Muscle layer of colon (tissue), 2 donors: ENCODE results near the gene TTC38.

Source experiments
- H3K27ac ChIP-seq: one replicate; pipeline ENCODE4 v1.7.0; 2013; ENCODE audit warnings: low read depth, mild to moderate bottlenecking, low read length, moderate library complexity
- H3K27me3 ChIP-seq, 2 donors: one replicate each; pipeline ENCODE4 v1.7.0; 2013; ENCODE audit warnings: low read length in 2 of 2, mild to moderate bottlenecking in 2 of 2; ENCODE audit not compliant: insufficient read depth in 2 of 2, control insufficient read depth in 1 of 2
- H3K36me3 ChIP-seq: one replicate; pipeline ENCODE4 v1.7.0; 2013; ENCODE audit warnings: mild to moderate bottlenecking, low read length; ENCODE audit not compliant: insufficient read depth
- H3K4me1 ChIP-seq: one replicate; pipeline ENCODE4 v1.7.0; 2013; ENCODE audit warnings: mild to moderate bottlenecking, low read length; ENCODE audit not compliant: insufficient read depth
- H3K4me3 ChIP-seq, 2 donors: one replicate each; pipeline ENCODE4 v1.7.0; 2013; ENCODE audit warnings: low read length in 2 of 2, low read depth in 1 of 2, mild to moderate bottlenecking in 1 of 2, moderate library complexity in 1 of 2
- H3K9ac ChIP-seq: one replicate; pipeline ENCODE4 v1.7.0; 2013; ENCODE audit warnings: low read length
- H3K9me3 ChIP-seq: one replicate; pipeline ENCODE4 v1.7.0; 2013; ENCODE audit warnings: mild to moderate bottlenecking, low read length
- donor health status: abdominal sarcoma.
- donor health status: Adenocarcinoma of cecum.

Gene TTC38

GRCh38 chr22:46280999-46281623 is 13.3 kb downstream of the TTC38 start:
- Histone ChIP-seq H3K4me1 (no peaks in the 10 kb centered on the region), H3K27ac (no peak overlapping the region), H3K4me3 (no peak overlapping the region), H3K36me3 (peaks cover 67% of the 10 kb centered on the region), H3K9me3 (no peaks in the 10 kb centered on the region), H3K27me3 (no peaks in the 10 kb centered on the region), H3K9ac (no peak overlapping the region)

GRCh38 chr22:46281866-46282678 is 14.3 kb downstream of the TTC38 start:
- Histone ChIP-seq H3K9me3 (no peaks in the 10 kb centered on the region), H3K4me1 (no peaks in the 10 kb centered on the region), H3K4me3 (no peak overlapping the region), H3K27me3 (no peaks in the 10 kb centered on the region), H3K9ac (no peak overlapping the region), H3K27ac (no peak overlapping the region), H3K36me3 (peaks cover 71% of the 10 kb centered on the region)

- no peaks in the 10 kb centered on the region for H3K9me3 ChIP-seq
- H3K36me3 ChIP-seq: peaks cover 47% of the 10 kb centered on the region
- H3K4me3 ChIP-seq: no peak overlapping the region
- H3K4me1 ChIP-seq: no peaks in the 10 kb centered on the region
- no peak overlapping the region for H3K27ac ChIP-seq
- no peak overlapping the region for H3K9ac ChIP-seq
- no peaks in the 10 kb centered on the region for H3K27me3 ChIP-seq
Measured at GRCh38 chr22:46286006-46286405, 18.2 kb downstream of the TTC38 start.

GRCh38 chr22:46286941-46287872 is 19.4 kb downstream of the TTC38 start:
- Histone ChIP-seq H3K36me3 (peaks cover 39% of the 10 kb centered on the region), H3K27ac (no peak overlapping the region), H3K4me3 (no peak overlapping the region), H3K4me1 (no peaks in the 10 kb centered on the region), H3K27me3 (no peaks in the 10 kb centered on the region), H3K9me3 (no peaks in the 10 kb centered on the region), H3K9ac (no peak overlapping the region)

GRCh38 chr22:46287873-46288751 is 20.3 kb downstream of the TTC38 start:
- H3K27me3 ChIP-seq: no peaks in the 10 kb centered on the region
- H3K4me3 ChIP-seq: no peak overlapping the region
- no peaks in the 10 kb centered on the region for H3K9me3 ChIP-seq
- no peak overlapping the region for H3K27ac ChIP-seq
- H3K4me1 ChIP-seq: no peaks in the 10 kb centered on the region
- no peak overlapping the region for H3K9ac ChIP-seq
- peaks cover 40% of the 10 kb centered on the region for H3K36me3 ChIP-seq

GRCh38 chr22:46288846-46289243 is 21.0 kb downstream of the TTC38 start:
- H3K9me3 ChIP-seq: no peaks in the 10 kb centered on the region
- peaks cover 46% of the 10 kb centered on the region for H3K36me3 ChIP-seq
- no peak overlapping the region for H3K4me3 ChIP-seq
- no peak overlapping the region for H3K27ac ChIP-seq
- H3K9ac ChIP-seq: no peak overlapping the region
- no peaks in the 10 kb centered on the region for H3K4me1 ChIP-seq
- no peaks in the 10 kb centered on the region for H3K27me3 ChIP-seq

GRCh38 chr22:46289244-46289891 is 21.6 kb downstream of the TTC38 start:
- no peak overlapping the region for H3K4me3 ChIP-seq
- no peaks in the 10 kb centered on the region for H3K4me1 ChIP-seq
- H3K36me3 ChIP-seq: peaks cover 41% of the 10 kb centered on the region
- H3K9me3 ChIP-seq: no peaks in the 10 kb centered on the region
- H3K27me3 ChIP-seq: no peaks in the 10 kb centered on the region
- H3K9ac ChIP-seq: no peak overlapping the region
- H3K27ac ChIP-seq: no peak overlapping the region

GRCh38 chr22:46290121-46290842 is 22.5 kb downstream of the TTC38 start:
- H3K4me3 ChIP-seq: no peak overlapping the region
- no peaks in the 10 kb centered on the region for H3K4me1 ChIP-seq
- H3K9me3 ChIP-seq: no peaks in the 10 kb centered on the region
- no peak overlapping the region for H3K9ac ChIP-seq
- no peaks in the 10 kb centered on the region for H3K27me3 ChIP-seq
- peaks cover 35% of the 10 kb centered on the region for H3K36me3 ChIP-seq
- no peak overlapping the region for H3K27ac ChIP-seq

- H3K36me3 ChIP-seq: peaks cover 33% of the 10 kb centered on the region
- H3K27me3 ChIP-seq: no peaks in the 10 kb centered on the region
- H3K9me3 ChIP-seq: no peaks in the 10 kb centered on the region
- H3K4me1 ChIP-seq: peaks cover 8% of the 10 kb centered on the region
- no peak overlapping the region for H3K4me3 ChIP-seq
- no peak overlapping the region for H3K27ac ChIP-seq
- H3K9ac ChIP-seq: no peak overlapping the region
Measured at GRCh38 chr22:46290843-46291785, 23.3 kb downstream of the TTC38 start.
